AG04450 (cell line): ENCODE data around the gene GTF2IRD1. TPM values are rescaled to one million over a fixed set of nuclear protein-coding genes. Genes with fewer than 3 reads are reported as not detected.
A peak's percentile ranks its signal among the peaks of the same experiment; 100 is the strongest.
"Not testable (repeated sequence)": the region's sequence is repeated elsewhere in the genome, so short reads cannot be mapped to it uniquely, and the experiment has no call there.

ENCODE experiments used
- CTCF ChIA-PET: fragments of 300-600, 350-600 bp; formaldehyde crosslinking; extraction: SDS; loops from one replicate; lab custom pipeline; 2022; ENCODE audit warnings: antibody characterized with exemption, inconsistent platforms; lab: Charles Lee
- POLR2A ChIA-PET: fragments of 350-600 bp; formaldehyde crosslinking; extraction: SDS; loops from one replicate; lab custom pipeline; 2021; ENCODE audit warnings: antibody characterized with exemption, inconsistent platforms; lab: Yijun Ruan, JAX
- DNase-seq: peaks from one replicate; pipeline ENCODE4 v3.0.0-alpha.2; 2011; ENCODE audit warnings: low read depth, low spot score
- H3K27ac ChIP-seq: one replicate; pipeline ENCODE4 v1.5.1; 2012; ENCODE audit warnings: low read depth, low read length, control low read depth
- H3K27me3 ChIP-seq: one replicate; pipeline ENCODE4 v1.6.0; 2012; ENCODE audit warnings: low read length; ENCODE audit not compliant: control insufficient read depth, insufficient read depth
- H3K4me3 ChIP-seq: 2 replicates; pipeline ENCODE4 v1.5.1; 2011; ENCODE audit warnings: mild to moderate bottlenecking, low read depth, low read length, control low read depth
- H3K9me3 ChIP-seq: 2 replicates; pipeline ENCODE4 v1.5.1; 2012; ENCODE audit warnings: low read length; ENCODE audit not compliant: control insufficient read depth, insufficient read depth
- polyA plus RNA-seq: library from polyadenylated mRNA; depleted of rRNA; stranded (reverse); fragments of >200 nt; gene quantifications from 2 replicates; pipeline ENCODE4 v1.2.3, GENCODE V29; 2011
- TF ChIP-seq, protein P1 (sequence below): IDR thresholded peaks from 2 replicates; pipeline ENCODE4 v1.5.1; 2011; ENCODE audit warnings: low read depth, low read length, control low read depth, inconsistent platforms

GTF2IRD1 gene
- polyA plus RNA-seq, 1 experiment = 23.5 TPM

DNA sequence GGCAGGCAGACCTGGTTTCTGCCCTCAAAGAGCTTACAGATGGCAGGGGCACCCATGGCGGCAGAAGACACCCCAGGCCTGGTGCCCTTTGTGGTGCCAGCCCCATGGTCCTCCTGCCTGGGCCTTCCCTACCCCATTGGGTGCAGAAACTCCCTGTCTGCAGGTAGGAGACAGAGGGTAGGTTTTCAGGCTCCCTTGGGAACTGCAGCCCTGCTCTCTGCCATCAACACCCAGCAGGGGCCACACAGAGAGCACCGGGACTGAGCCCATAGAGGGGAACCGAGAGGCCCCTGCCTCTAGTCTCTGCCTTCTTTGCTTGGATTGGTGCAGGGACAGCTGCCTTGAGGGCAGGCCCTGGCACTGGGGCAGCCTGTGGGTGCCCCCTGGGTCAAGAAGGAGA, 52.6 kb downstream of the GTF2IRD1 start:
- Histone ChIP-seq H3K4me3 (no peak overlapping the region), H3K27me3 (no peaks in the 10 kb centered on the region), H3K27ac (peak overlapping the region; percentile 11), H3K9me3 (no peaks in the 10 kb centered on the region)
- TF ChIP-seq, protein P1, sequence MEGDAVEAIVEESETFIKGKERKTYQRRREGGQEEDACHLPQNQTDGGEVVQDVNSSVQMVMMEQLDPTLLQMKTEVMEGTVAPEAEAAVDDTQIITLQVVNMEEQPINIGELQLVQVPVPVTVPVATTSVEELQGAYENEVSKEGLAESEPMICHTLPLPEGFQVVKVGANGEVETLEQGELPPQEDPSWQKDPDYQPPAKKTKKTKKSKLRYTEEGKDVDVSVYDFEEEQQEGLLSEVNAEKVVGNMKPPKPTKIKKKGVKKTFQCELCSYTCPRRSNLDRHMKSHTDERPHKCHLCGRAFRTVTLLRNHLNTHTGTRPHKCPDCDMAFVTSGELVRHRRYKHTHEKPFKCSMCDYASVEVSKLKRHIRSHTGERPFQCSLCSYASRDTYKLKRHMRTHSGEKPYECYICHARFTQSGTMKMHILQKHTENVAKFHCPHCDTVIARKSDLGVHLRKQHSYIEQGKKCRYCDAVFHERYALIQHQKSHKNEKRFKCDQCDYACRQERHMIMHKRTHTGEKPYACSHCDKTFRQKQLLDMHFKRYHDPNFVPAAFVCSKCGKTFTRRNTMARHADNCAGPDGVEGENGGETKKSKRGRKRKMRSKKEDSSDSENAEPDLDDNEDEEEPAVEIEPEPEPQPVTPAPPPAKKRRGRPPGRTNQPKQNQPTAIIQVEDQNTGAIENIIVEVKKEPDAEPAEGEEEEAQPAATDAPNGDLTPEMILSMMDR = no peak; the same call in 1 of the 2 replicates
- ChIA-PET POLR2A (interaction anchor here (1.2 to 1.5 kb wide), 2 partner anchors 26 to 28 kb away, joined by 3 to 5 read pairs; no protein-coding TSS in a partner anchor), CTCF (no interaction called here)
- no peak for DNase-seq

DNA sequence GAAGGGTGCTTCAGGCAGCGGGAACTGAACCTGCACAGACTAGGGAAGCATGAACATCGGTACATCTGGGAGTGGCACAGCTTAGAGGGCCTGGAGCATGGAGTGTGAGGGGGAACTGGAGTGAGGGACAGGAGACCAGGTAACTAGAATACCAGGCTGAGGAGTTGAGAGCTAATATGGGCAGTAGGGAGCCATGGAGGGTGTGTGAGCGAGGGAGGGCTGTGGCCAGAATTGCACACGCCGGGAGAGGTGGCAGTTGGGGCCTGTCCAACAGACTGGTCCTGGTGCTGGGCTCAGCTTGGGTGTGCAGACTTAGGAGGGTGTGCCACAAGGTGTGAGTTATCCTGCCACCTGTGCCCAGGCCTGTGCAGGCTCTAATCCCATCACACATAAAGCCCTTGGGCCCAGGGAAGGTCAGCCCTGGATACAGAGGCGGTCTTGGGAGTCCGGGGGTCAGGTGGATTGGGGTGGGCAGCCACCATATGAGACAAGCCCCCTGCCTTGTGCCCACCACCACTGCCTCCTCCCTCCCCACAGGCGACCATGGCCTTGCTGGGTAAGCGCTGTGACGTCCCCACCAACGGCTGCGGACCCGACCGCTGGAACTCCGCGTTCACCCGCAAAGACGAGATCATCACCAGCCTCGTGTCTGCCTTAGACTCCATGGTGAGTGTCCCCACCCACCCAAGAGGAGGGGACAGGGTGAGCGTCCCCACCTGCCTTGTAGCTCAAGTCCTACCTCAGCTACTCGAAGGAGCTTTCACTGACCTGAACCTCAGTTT, 54.0 kb downstream of the GTF2IRD1 start:
- TF ChIP-seq, protein P1 = no peak
- H3K27ac ChIP-seq = no peak overlapping the region
- H3K4me3 ChIP-seq = no peak overlapping the region
- ChIA-PET CTCF (no interaction called here), POLR2A (interaction anchor here (0.7 kb wide), 2 partner anchors 29 to 37 kb away, joined by 5 to 8 read pairs; no protein-coding TSS in a partner anchor)
- no peak for DNase-seq
- H3K9me3 ChIP-seq = no peaks in the 10 kb centered on the region
- no peaks in the 10 kb centered on the region for H3K27me3 ChIP-seq

DNA sequence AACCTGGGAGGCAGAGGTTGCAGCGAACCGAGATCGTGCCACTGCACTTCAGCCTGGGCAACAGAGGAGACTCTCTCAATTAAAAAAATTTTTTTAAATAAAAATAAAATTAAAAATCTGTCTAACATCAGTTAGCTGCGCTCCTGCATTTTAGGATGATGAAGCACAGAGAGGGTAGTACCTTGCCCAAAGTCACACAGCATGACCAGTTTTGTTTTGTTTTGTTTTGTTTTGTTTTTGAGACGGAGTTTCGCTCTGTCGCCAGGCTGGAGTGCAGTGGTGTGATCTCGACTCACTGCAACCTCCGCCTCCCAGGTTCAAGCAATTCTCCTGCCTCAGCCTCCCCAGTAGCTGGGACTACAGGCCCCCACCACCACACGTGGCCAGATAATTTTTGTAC, 55.7 kb downstream of the GTF2IRD1 start:
- H3K27me3 ChIP-seq, H3K27ac ChIP-seq, H3K9me3 ChIP-seq, POLR2A ChIA-PET, H3K4me3 ChIP-seq, CTCF ChIA-PET, DNase-seq: not testable (repeated sequence)

DNA sequence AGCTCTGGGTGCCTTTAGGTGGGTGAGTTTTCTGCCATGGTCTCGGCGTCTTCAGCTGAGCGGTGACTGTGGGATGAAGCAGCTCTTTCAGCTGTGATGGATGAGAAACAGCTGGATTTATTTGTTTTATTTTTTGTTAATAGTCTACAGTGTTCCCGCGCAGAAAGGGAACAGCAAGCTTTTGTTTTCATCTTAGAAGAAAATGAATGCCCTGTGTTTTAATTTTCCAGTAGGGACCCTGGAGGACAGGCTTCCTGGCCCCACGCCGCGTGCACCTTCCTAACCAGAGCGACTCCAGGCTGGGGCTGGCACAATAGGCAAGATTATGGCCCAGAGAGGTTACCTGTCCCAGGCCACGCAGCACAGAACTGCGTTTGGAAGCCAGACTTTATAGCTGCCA, 57.6 kb downstream of the GTF2IRD1 start:
- no peak for DNase-seq
- CTCF ChIA-PET = no interaction called here

DNA sequence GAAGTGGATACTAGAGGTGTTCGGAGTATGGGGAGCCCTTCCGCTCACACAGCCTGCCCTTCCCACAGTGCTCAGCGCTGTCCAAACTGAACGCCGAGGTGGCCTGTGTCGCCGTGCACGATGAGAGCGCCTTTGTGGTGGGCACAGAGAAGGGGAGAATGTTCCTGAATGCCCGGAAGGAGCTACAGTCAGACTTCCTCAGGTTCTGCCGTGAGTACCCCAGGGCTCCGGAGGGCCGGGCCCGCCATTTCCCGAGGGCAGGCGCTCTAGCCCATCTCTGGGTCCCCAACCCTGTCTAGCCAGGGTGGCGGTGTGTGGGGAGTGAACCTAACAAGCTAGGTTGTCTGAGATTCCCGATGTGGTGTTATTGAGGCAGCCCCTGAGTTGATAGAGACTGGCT, 59.1 kb downstream of the GTF2IRD1 start:
- Histone ChIP-seq H3K4me3 (no peak overlapping the region), H3K27me3 (no peaks in the 10 kb centered on the region), H3K27ac (no peak overlapping the region), H3K9me3 (no peaks in the 10 kb centered on the region; the same call in 1 of the 2 replicates)
- ChIA-PET CTCF (no interaction called here), POLR2A (no interaction called here)
- no peak for DNase-seq
- TF ChIP-seq, protein P1 = no peak

More for the DNA sequence above, 57.6 kb downstream of the GTF2IRD1 start:
- TF ChIP-seq, protein P1 = no peak
- no peaks in the 10 kb centered on the region; the same call in 1 of the 2 replicates for H3K9me3 ChIP-seq
- no peak overlapping the region for H3K4me3 ChIP-seq
- POLR2A ChIA-PET = interaction anchor here (0.7 to 1.2 kb wide), 2 partner anchors 9 to 24 kb away, joined by 7 to 8 read pairs; no protein-coding TSS in a partner anchor
- no peak overlapping the region for H3K27ac ChIP-seq
- H3K27me3 ChIP-seq = no peaks in the 10 kb centered on the region
